Lower leg skin (tissue), 3 donors: ENCODE measurements around the gene NPAS3.

ENCODE experiments used
- POLR2A ChIP-seq, 2 donors: fragments of 450-650 bp; IDR thresholded peaks; one replicate each; pipeline ENCODE4 v1.6.1; 2016 to 2017; ENCODE audit warnings: antibody characterized with exemption in 2 of 2, mild to moderate bottlenecking in 1 of 2, moderate library complexity in 1 of 2
- TF ChIP-seq, protein P1 (sequence below), 3 donors: fragments of 450-650 bp; IDR thresholded peaks; one replicate each; pipeline ENCODE4 v1.5.1; 2016; ENCODE audit warnings: antibody characterized with exemption in 3 of 3, mild to moderate bottlenecking in 3 of 3, moderate library complexity in 2 of 3

DNA sequence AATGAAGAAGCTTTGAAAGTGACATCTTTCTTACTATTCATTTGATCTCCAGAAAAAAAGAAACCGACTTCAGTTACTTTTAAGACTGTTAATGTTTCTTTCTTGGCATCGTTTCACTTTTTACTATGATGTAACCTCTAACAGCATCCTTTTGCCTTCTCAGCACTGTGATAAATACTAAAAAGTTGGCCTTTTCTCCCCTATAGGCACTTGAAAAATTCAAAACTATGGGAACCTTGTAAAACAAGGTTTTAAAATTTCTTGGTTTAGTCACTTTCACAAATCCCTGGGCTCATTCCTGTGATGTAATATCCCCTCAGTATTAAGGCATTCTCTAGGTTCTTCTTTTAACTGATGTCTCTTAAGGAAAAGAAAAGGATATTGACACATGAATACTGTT, 730.4 kb downstream of the NPAS3 start:
- TF ChIP-seq, protein P1, sequence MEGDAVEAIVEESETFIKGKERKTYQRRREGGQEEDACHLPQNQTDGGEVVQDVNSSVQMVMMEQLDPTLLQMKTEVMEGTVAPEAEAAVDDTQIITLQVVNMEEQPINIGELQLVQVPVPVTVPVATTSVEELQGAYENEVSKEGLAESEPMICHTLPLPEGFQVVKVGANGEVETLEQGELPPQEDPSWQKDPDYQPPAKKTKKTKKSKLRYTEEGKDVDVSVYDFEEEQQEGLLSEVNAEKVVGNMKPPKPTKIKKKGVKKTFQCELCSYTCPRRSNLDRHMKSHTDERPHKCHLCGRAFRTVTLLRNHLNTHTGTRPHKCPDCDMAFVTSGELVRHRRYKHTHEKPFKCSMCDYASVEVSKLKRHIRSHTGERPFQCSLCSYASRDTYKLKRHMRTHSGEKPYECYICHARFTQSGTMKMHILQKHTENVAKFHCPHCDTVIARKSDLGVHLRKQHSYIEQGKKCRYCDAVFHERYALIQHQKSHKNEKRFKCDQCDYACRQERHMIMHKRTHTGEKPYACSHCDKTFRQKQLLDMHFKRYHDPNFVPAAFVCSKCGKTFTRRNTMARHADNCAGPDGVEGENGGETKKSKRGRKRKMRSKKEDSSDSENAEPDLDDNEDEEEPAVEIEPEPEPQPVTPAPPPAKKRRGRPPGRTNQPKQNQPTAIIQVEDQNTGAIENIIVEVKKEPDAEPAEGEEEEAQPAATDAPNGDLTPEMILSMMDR (IDR thresholded peaks at IDR 0.05) = no peak
- no peak for TF ChIP-seq POLR2A (IDR thresholded peaks at IDR 0.05)
